ENCODE data around the gene CUEDC1.

The CUEDC1 gene

GRCh38 chr17:57909551-57909950 is 45.7 kb downstream of the CUEDC1 start:
- intact Hi-C loops (cut with DNase I) = no loop called here

GRCh38 chr17:57908278-57908677 is 46.9 kb downstream of the CUEDC1 start:
- no peak for DNase-seq
- intact Hi-C loops (cut with DNase I) = no loop called here

More at GRCh38 chr17:57909551-57909950, 45.7 kb downstream of the CUEDC1 start:
- DNase-seq = no peak

DNA sequence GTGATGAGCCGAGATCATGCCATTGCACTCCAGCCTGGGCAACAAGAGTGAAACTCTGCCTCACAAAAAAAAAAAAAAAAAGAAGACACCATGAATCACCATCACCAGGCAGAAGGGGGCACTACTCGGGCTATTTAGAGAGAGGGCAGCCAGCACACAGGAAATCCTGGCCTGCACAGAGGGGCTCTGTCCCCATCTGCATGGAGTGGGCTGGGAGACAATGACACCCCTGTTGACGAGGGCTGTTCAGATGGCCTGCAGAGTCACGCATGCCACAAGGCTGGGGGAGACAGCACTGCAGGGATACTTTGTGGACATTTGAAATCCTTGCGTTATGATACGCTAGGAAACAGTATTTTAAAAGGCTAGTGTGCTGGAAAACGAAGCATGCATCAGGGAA is 48.3 kb downstream of the CUEDC1 start:
- DNase-seq = peak; percentile 75 to 96 (median 91)
- intact Hi-C loops (cut with DNase I) = no loop called here

GRCh38 chr17:57905875-57906455 is 49.2 kb downstream of the CUEDC1 start:
- no peak for DNase-seq

DNA sequence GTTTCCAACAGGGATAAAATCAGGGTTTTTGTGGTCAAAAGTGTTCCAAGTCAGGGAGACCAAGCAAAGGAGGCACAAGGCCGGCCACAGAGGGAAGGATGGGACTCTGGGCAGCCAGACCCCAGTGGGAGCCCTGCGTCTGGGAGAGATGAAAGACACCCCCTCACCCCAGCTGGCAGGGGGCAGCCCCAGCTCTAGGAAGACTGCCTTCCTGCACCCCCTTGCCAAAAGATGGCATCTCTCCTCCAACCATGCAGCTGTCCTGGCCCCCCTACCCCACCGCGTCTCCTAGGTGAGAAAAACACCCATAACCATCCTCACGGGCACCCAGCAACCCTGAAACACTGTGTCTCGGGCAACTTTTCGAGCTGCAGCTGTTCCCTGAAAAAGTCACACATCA is 51.3 kb downstream of the CUEDC1 start:
- DNase-seq = no peak

More at GRCh38 chr17:57905875-57906455, 49.2 kb downstream of the CUEDC1 start:
- intact Hi-C loops (cut with DNase I) = no loop called here

GRCh38 chr17:57902800-57903759 is 52.1 kb downstream of the CUEDC1 start:
- intact Hi-C loops (cut with DNase I) = loop anchor here (5.0 kb wide), 1 partner anchor 51 kb away; the partner anchor contains the start of gene MRPS23
- peak; percentile 58 to 92 (median 78) for DNase-seq

More for the DNA sequence above, 51.3 kb downstream of the CUEDC1 start:
- intact Hi-C loops (cut with DNase I) = loop anchor here (5.0 kb wide), 1 partner anchor 52 kb away; the partner anchor contains the start of gene MRPS23

- no peak for DNase-seq
- intact Hi-C loops (cut with DNase I) = loop anchor here (5.0 kb wide), 1 partner anchor 50 kb away; the partner anchor contains the start of gene MRPS23
Measured at GRCh38 chr17:57902117-57902799, 53.0 kb downstream of the CUEDC1 start.

DNA sequence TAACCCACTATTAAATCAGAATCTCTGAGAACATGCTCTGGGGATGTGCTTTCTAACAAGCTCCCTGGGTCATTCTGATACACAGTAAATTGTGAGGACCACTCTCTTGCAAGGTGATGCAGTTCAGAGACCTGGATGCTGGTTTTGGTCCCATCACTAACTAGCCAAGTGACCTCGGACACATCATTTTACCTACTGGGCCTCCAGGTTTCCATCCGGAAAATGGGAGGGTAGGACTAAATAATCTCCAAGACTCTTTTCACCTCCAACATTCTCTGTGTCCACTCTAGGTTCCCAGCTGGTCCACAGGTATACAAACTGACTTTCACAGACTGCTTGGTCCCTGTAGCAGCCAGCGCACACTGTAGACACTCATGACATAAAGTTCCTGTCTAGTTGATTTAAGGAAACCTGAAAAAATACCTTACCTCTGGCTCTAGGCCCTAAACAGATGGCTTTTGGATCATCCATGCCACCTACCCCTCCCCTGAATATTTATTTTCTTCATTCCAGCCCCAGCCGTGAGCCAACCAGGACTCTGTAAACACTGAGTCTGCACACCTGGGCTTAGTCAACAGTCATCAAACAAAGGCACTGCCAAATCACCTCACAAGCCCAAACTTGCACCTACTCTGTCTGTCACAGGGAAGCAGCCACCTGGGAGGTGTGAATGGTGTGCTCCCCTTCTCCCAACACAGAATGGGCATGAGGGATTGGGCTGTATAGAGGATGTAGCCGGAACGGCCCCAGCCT is 54.0 kb downstream of the CUEDC1 start:
- DNase-seq = no peak

DNA sequence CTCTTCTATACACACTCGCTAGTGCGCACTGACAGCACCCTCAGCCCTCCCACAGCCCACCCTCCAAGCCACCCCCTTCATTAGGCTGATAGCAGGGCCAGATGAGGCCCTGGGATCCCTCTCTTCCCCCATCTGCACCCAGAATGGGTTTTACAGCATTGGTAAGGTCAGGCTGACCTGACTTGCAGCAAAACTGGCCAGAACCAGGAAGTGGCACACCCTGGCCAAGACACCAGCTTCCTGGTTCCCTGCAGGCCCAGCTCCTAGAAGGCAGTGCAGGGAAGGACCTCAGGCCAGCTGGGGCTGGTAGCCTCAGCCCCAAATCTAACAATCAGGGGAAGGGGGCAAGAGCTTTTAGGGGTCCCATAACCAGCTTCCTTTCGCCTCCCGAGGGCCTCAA is 55.4 kb downstream of the CUEDC1 start:
- DNase-seq = peak in 4 of 42 donors; percentile 37 to 51 (median 38)
- intact Hi-C loops (cut with DNase I) = loop anchor here (5.0 kb wide), 1 partner anchor 48 kb away; the partner anchor contains the start of gene MRPS23

More for the DNA sequence above, 54.0 kb downstream of the CUEDC1 start:
- intact Hi-C loops (cut with DNase I) = loop anchor here (5.0 kb wide), 1 partner anchor 49 kb away; the partner anchor contains the start of gene MRPS23

DNA sequence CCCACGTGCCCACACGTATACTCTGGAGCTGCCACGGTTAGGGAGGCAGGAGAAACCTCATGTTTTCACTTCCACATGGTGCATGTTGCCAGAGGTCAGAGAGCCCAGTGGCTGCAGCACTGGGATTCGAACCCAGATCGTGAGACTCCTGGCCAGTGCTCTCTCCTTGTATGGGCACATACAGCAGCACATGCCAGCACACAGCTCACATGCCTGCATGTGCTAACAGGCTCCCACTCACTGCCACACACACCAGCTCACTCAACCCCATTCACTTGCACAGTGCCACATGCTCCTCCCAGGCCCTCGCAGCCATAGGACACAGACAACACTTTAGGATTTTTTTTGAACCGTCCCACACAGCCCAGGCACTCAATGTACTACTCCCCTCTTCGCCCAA is 55.8 kb downstream of the CUEDC1 start:
- peak in 26 of 42 donors; percentile 39 to 82 (median 64) for DNase-seq
- intact Hi-C loops (cut with DNase I) = no loop called here

DNA sequence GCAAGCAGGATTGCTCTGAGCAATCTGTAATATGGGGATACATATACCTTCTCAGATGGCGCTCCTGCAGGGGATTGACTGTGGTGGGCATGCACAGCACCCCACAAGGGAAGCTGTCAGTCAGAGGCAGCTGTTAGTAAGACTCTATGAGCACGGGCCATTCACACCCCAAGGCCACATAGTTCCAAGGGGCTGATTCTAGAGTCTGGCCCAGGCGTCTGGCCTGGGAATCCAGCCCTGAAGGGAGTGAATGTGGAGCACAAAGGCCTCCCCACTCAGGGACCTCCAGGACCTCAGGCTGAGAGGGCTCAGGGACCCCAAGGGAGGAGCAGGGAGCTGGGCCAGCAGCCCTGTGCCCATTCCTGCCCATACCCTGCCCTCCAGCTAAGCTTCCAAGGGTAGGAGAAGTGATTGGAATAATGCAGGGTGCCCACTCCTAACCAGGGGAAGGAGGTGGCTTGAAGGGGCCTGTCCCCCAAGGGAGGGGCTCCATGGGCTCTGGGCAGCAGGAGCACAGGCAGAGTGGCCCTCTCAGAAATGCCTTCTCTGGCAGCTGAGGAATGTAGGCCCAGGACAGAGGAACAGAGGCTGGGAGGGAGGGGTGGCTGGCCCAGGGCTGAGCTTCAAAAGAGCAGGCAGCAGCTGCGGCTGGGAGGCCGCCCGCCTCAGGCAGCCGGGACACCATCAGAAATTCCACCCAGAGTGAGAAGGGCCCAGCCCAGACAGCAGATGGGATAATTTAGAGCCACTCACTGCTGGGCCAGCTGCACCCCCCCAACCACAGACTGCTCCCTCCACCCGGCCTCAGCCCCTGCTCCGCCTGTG is 56.5 kb downstream of the CUEDC1 start:
- intact Hi-C loops (cut with DNase I) = no loop called here
- peak; percentile 51 to 90 (median 80) for DNase-seq

- intact Hi-C loops (cut with DNase I) = no loop called here
- peak in 1 of 42 donors; percentile 57 for DNase-seq
Measured at GRCh38 chr17:57895382-57896060, 59.7 kb downstream of the CUEDC1 start.

DNA sequence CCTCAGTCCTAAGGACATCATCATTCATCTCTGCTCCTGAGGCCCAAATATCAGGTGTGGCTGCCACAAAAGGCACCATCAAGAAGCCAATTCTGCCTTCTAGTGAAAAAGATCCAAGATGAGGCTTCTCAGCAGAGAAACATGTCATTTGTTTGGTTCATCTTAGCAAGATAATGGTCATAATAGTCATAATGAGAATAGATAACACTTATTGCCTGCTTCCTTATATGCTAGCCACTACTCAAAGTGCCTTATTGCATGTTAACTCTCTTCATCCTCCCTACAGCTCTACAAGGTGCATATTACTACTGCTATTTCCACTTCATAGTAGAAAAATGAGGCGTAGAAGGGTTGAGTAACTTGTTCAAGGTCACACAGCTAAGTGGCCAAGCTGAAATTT is 60.4 kb downstream of the CUEDC1 start:
- intact Hi-C loops (cut with DNase I) = no loop called here
- DNase-seq = no peak

DNA sequence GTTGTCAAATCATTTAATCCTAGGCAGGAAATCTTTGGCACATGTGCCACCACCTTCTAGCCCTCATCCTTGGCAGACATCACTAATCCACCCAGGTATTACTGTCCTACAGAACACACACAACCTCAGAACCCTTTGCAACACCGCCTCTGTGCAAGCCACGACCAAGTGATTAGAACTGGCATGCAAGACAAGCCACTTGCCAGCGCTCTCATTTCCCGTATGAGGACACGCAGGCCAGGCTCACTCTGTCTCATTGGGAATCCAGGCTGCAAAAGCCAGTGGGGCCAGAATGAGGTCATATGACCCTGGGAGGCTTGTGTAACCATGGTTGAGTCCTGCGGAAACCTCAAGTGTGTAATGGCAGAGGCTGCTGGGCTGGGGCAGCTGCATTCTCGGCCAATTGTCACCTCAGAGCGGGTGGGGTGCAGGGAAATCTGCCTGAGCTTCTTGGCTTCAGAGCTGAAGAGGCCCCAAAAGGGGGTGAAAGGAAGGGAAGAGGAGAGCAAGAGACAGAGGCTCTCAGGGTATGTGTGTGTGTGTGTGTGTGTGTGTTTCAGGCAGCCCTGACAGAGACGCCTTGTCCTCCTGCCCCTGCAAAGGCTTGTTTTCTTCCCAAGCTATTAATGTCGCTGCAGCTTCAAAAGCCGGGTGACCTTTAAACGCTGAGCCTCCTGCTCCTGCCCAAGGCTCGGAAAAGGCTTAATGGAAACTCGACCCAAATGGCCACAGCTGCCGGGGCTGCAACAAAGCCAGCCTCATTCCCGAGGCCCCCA is 62.2 kb downstream of the CUEDC1 start:
- intact Hi-C loops (cut with DNase I) = loop anchor here (2.0 kb wide), 1 partner anchor 102 kb away; no protein-coding TSS in a partner anchor
- peak; percentile 54 to 94 (median 83) for DNase-seq

GRCh38 chr17:57892146-57892819 is 62.9 kb downstream of the CUEDC1 start:
- peak; percentile 55 to 94 (median 85) for DNase-seq
- intact Hi-C loops (cut with DNase I) = loop anchor here (2.0 kb wide), 1 partner anchor 103 kb away; no protein-coding TSS in a partner anchor

DNA sequence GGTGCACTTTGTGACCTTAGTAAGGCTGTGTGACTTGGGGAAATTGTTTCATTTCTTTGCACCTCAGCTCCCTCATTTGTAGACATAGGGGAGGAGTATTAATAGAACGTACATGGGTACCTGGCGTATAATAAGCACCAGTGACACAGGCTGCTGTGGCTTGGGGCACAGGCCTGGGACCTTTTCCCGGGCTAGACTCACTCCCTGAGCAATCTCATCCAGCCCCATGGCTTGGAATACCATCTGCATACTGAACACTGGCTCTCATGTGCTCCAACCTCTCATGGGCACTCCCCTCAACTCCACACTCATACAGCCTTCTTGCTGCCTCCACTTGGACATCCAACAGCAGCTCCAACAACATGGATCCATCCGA is 64.4 kb downstream of the CUEDC1 start:
- intact Hi-C loops (cut with DNase I) = no loop called here
- peak in 1 of 42 donors; percentile 59 for DNase-seq

Measured in head of caudate nucleus (tissue), 42 donors.